BJ (cell line): Measurements from ENCODE around the gene NAT9. TPM values are rescaled to one million over a fixed set of nuclear protein-coding genes. Genes with fewer than 3 reads are reported as not detected.

Experiments
- CTCF ChIA-PET: fragments of 350-600 bp; formaldehyde crosslinking; extraction: SDS; loops from one replicate; lab custom pipeline; 2021; ENCODE audit warnings: antibody characterized with exemption, inconsistent platforms; lab: Yijun Ruan, JAX
- POLR2A ChIA-PET: fragments of 300-600 bp; sonication (Branson Sonifier 250); formaldehyde crosslinking; extraction: SDS; loops from one replicate; lab custom pipeline; 2021; ENCODE audit warnings: antibody characterized with exemption; lab: Charles Lee
- DNase-seq: peaks from one replicate; pipeline ENCODE4 v3.0.0-alpha.2; 2011; ENCODE audit warnings: low read depth
- H3K27me3 ChIP-seq: 2 replicates; pipeline ENCODE4 v1.6.0; 2011; ENCODE audit warnings: low read length; ENCODE audit not compliant: control insufficient read depth, insufficient read depth
- H3K36me3 ChIP-seq: 2 replicates; pipeline ENCODE4 v1.5.1; 2011; ENCODE audit warnings: low read length; ENCODE audit not compliant: control insufficient read depth, insufficient read depth
- H3K4me3 ChIP-seq: 2 replicates; pipeline ENCODE4 v1.5.1; 2011; ENCODE audit warnings: low read depth, mild to moderate bottlenecking, control low read depth, low read length
- polyA plus RNA-seq: library from polyadenylated mRNA; depleted of rRNA; stranded (reverse); fragments of >200 nt; gene quantifications from 2 replicates; pipeline ENCODE4 v1.2.3, GENCODE V29; 2011
- TF ChIP-seq, protein P1 (sequence below): IDR thresholded peaks from 2 replicates; pipeline ENCODE4 v1.5.1; 2011; ENCODE audit warnings: low read depth, mild to moderate bottlenecking, control low read depth, inconsistent platforms, low read length, moderate library complexity; ENCODE audit not compliant: insufficient read depth

NAT9 gene
- polyA plus RNA-seq, 1 experiment = 50.6 TPM

DNA sequence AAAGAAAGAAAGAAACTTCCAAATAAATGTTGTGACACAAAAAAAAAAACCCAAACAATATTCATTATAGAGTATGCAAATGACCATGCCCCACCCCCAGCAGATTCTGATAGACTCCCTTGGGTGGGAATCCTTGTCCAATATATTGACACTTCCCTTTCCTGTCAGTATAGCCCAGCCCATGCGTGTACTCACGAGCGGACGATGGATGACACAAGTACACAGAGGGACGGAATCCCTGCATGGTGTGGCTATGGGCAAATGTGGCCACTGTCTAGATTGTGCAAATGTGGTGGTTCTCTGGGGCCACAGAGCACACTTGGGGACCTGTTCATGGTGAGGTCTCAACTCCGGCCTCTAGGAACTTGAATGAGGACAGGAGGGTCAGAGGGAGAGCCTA is 36.0 kb downstream of the NAT9 start:
- Histone ChIP-seq H3K36me3 (no peaks in the 10 kb centered on the region; the same call in 1 of the 2 replicates), H3K4me3 (no peak overlapping the region), H3K27me3 (peaks cover 28% of the 10 kb centered on the region)
- DNase-seq = no peak
- TF ChIP-seq, protein P1, sequence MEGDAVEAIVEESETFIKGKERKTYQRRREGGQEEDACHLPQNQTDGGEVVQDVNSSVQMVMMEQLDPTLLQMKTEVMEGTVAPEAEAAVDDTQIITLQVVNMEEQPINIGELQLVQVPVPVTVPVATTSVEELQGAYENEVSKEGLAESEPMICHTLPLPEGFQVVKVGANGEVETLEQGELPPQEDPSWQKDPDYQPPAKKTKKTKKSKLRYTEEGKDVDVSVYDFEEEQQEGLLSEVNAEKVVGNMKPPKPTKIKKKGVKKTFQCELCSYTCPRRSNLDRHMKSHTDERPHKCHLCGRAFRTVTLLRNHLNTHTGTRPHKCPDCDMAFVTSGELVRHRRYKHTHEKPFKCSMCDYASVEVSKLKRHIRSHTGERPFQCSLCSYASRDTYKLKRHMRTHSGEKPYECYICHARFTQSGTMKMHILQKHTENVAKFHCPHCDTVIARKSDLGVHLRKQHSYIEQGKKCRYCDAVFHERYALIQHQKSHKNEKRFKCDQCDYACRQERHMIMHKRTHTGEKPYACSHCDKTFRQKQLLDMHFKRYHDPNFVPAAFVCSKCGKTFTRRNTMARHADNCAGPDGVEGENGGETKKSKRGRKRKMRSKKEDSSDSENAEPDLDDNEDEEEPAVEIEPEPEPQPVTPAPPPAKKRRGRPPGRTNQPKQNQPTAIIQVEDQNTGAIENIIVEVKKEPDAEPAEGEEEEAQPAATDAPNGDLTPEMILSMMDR = no peak
- CTCF ChIA-PET = no interaction called here
- POLR2A ChIA-PET = no interaction called here

DNA sequence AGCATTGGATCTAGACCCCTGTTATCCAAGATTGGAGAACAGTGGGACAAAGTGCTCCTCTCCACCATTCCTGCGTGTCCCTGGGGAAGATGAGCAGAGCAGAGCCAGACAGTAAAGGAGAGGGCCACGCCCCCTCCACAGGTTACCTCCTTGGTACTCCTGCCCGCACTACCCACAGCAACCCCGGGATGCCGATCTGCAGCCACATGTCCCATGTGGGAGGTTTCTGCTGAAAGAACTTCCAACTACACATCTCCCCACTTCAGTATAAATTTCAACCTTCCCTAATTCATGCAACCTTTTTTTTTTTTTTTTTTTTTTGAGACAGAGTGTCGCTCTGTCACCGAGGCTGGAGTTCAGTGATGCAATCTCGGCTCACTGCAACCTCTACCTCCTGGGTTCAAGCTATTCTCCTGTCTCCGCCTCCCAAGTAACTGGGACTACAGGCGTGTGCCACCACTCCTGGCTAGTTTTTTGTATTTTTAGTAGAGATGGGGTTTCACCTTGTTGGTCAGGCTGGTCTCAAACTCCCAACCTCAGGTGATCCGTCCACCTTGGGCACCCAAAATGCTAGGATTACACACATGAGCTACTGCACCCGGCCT is 36.8 kb downstream of the NAT9 start:
- DNase-seq = no peak
- TF ChIP-seq, protein P1 = no peak
- peaks cover 30% of the 10 kb centered on the region for H3K27me3 ChIP-seq
- CTCF ChIA-PET = interaction anchor here (1.0 to 1.9 kb wide), 2 partner anchors 32 to 121 kb away, joined by 3 to 6 read pairs; partner anchors contain the start of gene GRIN2C
- no peaks in the 10 kb centered on the region; the same call in 1 of the 2 replicates for H3K36me3 ChIP-seq
- H3K4me3 ChIP-seq = no peak overlapping the region
- POLR2A ChIA-PET = no interaction called here

DNA sequence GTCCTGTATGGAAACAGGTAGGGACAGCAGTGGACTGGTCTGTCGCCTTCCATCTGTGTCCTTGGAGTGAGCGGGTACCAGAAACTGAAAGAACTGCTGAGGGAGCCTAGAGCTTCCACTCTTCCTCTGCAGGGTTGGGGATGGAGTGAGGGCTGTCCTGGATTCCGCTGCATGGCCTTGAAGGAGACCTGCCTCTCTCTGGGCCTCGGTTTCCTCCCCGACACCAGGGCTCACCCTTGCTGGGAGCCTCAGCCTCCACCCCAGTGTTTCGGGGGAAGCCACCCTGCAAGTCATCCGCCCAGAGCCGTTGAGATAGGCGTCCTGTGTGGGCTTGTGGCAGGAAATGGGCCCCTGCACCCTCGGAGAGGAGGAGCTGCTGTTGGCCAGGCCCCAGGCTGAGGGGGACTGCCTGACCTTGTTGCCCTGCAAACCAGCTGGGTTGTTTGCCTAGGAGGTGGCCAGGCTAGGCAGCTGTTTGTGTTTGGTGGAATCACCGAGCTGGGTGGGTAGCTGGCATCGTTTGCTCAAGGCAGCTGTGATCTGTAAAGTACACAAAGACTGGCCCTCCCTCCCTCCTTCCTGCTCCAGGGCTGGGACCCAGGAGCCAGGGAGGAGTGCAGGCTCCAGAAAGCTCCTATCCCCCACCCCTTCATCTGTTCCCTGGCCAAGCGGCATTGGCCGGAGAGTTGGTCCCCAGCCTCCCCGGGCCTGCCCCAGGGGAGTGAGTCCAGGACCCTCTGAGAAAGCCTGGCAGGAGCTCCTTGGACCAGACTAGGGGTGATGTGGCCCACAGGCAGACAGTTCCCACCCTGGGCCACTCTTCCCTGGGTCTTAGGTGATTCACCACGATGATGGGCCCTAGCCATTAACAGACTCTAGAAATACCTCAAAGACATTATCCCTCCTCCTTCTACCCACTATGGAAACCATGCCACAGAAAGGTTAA is 37.8 kb downstream of the NAT9 start:
- POLR2A ChIA-PET = no interaction called here
- TF ChIP-seq, protein P1 = no peak
- DNase-seq = no peak
- H3K36me3 ChIP-seq = no peaks in the 10 kb centered on the region; the same call in 1 of the 2 replicates
- peaks cover 30% of the 10 kb centered on the region for H3K27me3 ChIP-seq
- no peak overlapping the region for H3K4me3 ChIP-seq
- CTCF ChIA-PET = interaction anchor here (0.8 to 3.7 kb wide), 8 partner anchors 8 to 124 kb away, joined by 3 to 14 read pairs (median 4); partner anchors contain the start of gene GRIN2C

DNA sequence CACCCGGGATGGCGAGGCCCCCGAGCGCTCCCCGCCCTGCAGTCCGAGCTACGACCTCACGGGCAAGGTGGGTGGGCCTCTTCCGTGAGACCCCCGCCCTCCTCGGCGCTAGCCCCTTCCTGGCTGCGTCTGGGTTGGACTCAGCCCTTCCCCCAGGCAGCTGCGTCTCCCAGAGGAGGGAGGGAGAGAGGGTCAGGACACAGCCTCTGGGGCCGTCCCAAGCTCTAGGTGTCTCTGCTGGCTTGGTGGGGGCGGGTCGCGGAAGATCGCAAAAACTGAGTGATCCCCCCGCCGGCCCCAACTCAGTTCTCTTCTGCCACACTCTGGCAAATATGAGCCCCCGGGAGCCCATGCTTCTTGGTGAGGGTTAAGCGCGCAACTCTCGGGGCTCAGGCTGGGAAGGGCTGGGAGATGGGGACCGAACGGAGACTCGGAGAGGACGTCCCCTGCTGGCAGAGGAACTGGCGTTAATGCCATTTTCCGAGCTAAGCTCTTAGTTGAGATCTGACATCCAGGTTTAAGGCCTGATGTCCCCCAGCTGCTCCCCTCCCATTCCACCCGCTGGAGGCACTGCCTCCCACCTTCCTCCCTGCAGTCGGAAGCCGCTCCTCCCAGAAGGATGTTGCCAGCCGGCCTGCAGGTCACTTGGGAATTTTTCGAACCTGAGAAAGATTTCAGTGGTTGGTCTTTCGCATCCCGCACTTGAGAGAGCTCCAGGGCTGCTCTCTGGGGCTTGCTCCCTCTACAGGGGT is 38.7 kb downstream of the NAT9 start:
- H3K4me3 ChIP-seq = no peak overlapping the region
- peaks cover 30% of the 10 kb centered on the region for H3K27me3 ChIP-seq
- no peak for DNase-seq
- ChIA-PET POLR2A (no interaction called here), CTCF (interaction anchor here (0.8 to 3.7 kb wide), 6 partner anchors 9 to 133 kb away, joined by 3 to 14 read pairs (median 4); no protein-coding TSS in a partner anchor)
- TF ChIP-seq, protein P1 = peak; percentile 44
- H3K36me3 ChIP-seq = no peaks in the 10 kb centered on the region; the same call in 1 of the 2 replicates
